K562 (cell line): ENCODE data around the gene FAM24B. TPM values are rescaled to one million over a fixed set of nuclear protein-coding genes. Genes with fewer than 3 reads are reported as not detected.

Source experiments
- CBX3 ChIP-seq, 2 experiments: IDR thresholded peaks; 1 replicate in 1 of 2; 2 replicates in 1 of 2; pipeline ENCODE4 v1.6.1; 2012; ENCODE audit warnings: inconsistent platforms in 2 of 2, low read length in 2 of 2, borderline replicate concordance in 1 of 2, control low read depth in 1 of 2
- E2F3 ChIP-seq: fragments of 250-450 bp; sonication (Bioruptor Pico); IDR thresholded peaks from 2 replicates; pipeline ENCODE4 v1.4.0; 2020; ENCODE audit warnings: mild to moderate bottlenecking
- GTF3C2 ChIP-seq: IDR thresholded peaks from 3 replicates; pipeline ENCODE4 v1.6.1; 2011; ENCODE audit warnings: borderline replicate concordance, mild to moderate bottlenecking, moderate library complexity; ENCODE audit not compliant: insufficient read length; ENCODE audit errors: extremely low read depth
- HSF4 ChIP-seq: fragments of 250-450 bp; sonication (Bioruptor Pico); IDR thresholded peaks from 2 replicates; pipeline ENCODE4 v2.1.2; 2022; ENCODE audit warnings: mild to moderate bottlenecking, moderate library complexity, borderline replicate concordance
- IRF2 ChIP-seq: sonication (generic); formaldehyde crosslinking; IDR thresholded peaks from 2 replicates; pipeline ENCODE4 v1.8.1; 2022; ENCODE audit warnings: mild to moderate bottlenecking, missing genetic modification reagents
- POLR3A ChIP-seq: IDR thresholded peaks from 2 replicates; pipeline ENCODE4 v1.6.1; 2011; ENCODE audit warnings: borderline replicate concordance, mild to moderate bottlenecking, moderate library complexity; ENCODE audit not compliant: insufficient read length, insufficient read depth; ENCODE audit errors: extremely low read depth
- PRDM10 ChIP-seq: fragments of 450-650 bp; IDR thresholded peaks from 2 replicates; pipeline ENCODE4 v1.6.1; 2018; ENCODE audit not compliant: partially characterized antibody
- RAD21 ChIP-seq, 2 experiments: fragments of 250-450 bp in 1 of 2; fragments of 450-650 bp in 1 of 2; sonication (Bioruptor Pico) in 1 of 2; formaldehyde crosslinking in 1 of 2; IDR thresholded peaks in 1 of 2; conservative IDR thresholded peaks in 1 of 2; 2 replicates each; pipeline versions ENCODE4 v1.4.0 to v1.8.0; 2020 to 2022; ENCODE audit warnings: mild to moderate bottlenecking in 2 of 2, moderate library complexity in 1 of 2
- RBFOX2 ChIP-seq: fragments of 200-400 bp; formaldehyde crosslinking; IDR thresholded peaks from 2 replicates; pipeline ENCODE4 v1.6.1; 2017; ENCODE audit warnings: low read depth, mild to moderate bottlenecking, low read length, moderate library complexity
- RNF2 ChIP-seq: sonication (generic); IDR thresholded peaks from 2 replicates; pipeline ENCODE4 v1.6.1; 2016
- SMAD2 ChIP-seq: fragments of 150-350 bp; IDR thresholded peaks from 2 replicates; pipeline ENCODE4 v1.6.1; 2014; ENCODE audit warnings: low read depth, mild to moderate bottlenecking, low read length
- SNAPC5 ChIP-seq: fragments of 250-450 bp; sonication (Bioruptor Pico); IDR thresholded peaks from 2 replicates; pipeline ENCODE4 v1.8.0; 2021; ENCODE audit warnings: moderate library complexity, mild to moderate bottlenecking, inconsistent platforms
- XRCC4 ChIP-seq: IDR thresholded peaks from one replicate; pipeline ENCODE4 v1.6.1; 2011; ENCODE audit not compliant: insufficient read depth, insufficient read length; ENCODE audit errors: extremely low read depth
- ZBTB7A ChIP-seq: IDR thresholded peaks from 2 replicates; pipeline ENCODE4 v1.6.1; 2011; ENCODE audit warnings: low read depth, mild to moderate bottlenecking, low read length, moderate library complexity, borderline replicate concordance; ENCODE audit not compliant: control insufficient read depth
- ZNF232 ChIP-seq: sonication (generic); formaldehyde crosslinking; IDR thresholded peaks from 2 replicates; pipeline ENCODE4 v1.8.0; 2022; ENCODE audit warnings: mild to moderate bottlenecking, missing genetic modification reagents
- ZNF24 ChIP-seq: fragments of 450-650 bp; IDR thresholded peaks from 2 replicates; pipeline ENCODE4 v1.6.1; 2016
- ZNF3 ChIP-seq: fragments of 250-450 bp; sonication (Bioruptor Pico); IDR thresholded peaks from 2 replicates; pipeline ENCODE4 v1.5.0; 2021; ENCODE audit warnings: mild to moderate bottlenecking, moderate library complexity
- polyA plus RNA-seq, 8 experiments: library from polyadenylated mRNA; depleted of rRNA in 4 of 8; stranded (reverse) in 5 of 8; unstranded in 3 of 8; fragments of >200 nt; fragmentation: Nextera tagmentation in 2 of 8; fragmentation: Illumina TruSeq in 1 of 8; extraction: Ambion mirVana in 2 of 8; extraction: Trizol in 1 of 8; gene quantifications; 2 replicates each; pipeline versions ENCODE4 v1.2.1 to v1.2.3, GENCODE V29; 2011 to 2014; ENCODE audit warnings: inconsistent platforms in 1 of 8, missing spikeins in 1 of 8
- total RNA-seq, 7 experiments: library from RNA; depleted of rRNA in 6 of 7; stranded (reverse); fragments of >200 nt in 6 of 7; fragmentation: Illumina TruSeq in 2 of 7; extraction: Trizol in 2 of 7; gene quantifications; 2 replicates each; pipeline versions ENCODE4 v1.2.1 to v1.2.3, GENCODE V29; 2011 to 2021; ENCODE audit warnings: low replicate concordance in 1 of 7
- TF ChIP-seq, protein P1 (sequence below): fragments of 200-800 bp; sonication (Bioruptor generic); IDR thresholded peaks from 2 replicates; pipeline ENCODE4 v1.6.1; 2017; ENCODE audit warnings: missing genetic modification characterization, missing compliant biosample characterization

The FAM24B gene
- total and polyA plus RNA-seq, 9 of the 15 experiments (the other 6 are each of a cell fraction or from before 2014, with no cell fraction given) = 6.0 to 19.6 (median 9.2) TPM

- TF ChIP-seq PRDM10 = peak; percentile 64
- no peak for TF ChIP-seq HSF4 (CRISPR knock-in tag)
- TF ChIP-seq SMAD2 = no peak
- no peak for TF ChIP-seq POLR3A
- TF ChIP-seq ZNF232 (CRISPR knock-in tag) = no peak
- TF ChIP-seq, protein P1, sequence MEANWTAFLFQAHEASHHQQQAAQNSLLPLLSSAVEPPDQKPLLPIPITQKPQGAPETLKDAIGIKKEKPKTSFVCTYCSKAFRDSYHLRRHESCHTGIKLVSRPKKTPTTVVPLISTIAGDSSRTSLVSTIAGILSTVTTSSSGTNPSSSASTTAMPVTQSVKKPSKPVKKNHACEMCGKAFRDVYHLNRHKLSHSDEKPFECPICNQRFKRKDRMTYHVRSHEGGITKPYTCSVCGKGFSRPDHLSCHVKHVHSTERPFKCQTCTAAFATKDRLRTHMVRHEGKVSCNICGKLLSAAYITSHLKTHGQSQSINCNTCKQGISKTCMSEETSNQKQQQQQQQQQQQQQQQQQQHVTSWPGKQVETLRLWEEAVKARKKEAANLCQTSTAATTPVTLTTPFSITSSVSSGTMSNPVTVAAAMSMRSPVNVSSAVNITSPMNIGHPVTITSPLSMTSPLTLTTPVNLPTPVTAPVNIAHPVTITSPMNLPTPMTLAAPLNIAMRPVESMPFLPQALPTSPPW (CRISPR knock-in tag) = no peak
- TF ChIP-seq E2F3 (CRISPR knock-in tag) = no peak
- TF ChIP-seq IRF2 (CRISPR knock-in tag) = no peak
- TF ChIP-seq XRCC4 = no peak
- peak in 1 of 2 experiments; percentile 3; a peak in 1 of 4 replicates for TF ChIP-seq RAD21 (CRISPR knock-in tag; conservative IDR thresholded peaks at IDR 0.05 in 1 of 2, IDR thresholded peaks at IDR 0.05 in 1 of 2)
- TF ChIP-seq RBFOX2 = no peak
- no peak for TF ChIP-seq CBX3 (IDR thresholded peaks at IDR 0.05; ENCODE audit: borderline replicate concordance in 1 of 2, low read length in 2 of 2)
- TF ChIP-seq SNAPC5 = no peak
- TF ChIP-seq ZNF3 (CRISPR knock-in tag) = no peak
- no peak for TF ChIP-seq GTF3C2
- TF ChIP-seq ZBTB7A = no peak
- no peak for TF ChIP-seq RNF2
- no peak for TF ChIP-seq ZNF24
Observed at GRCh38 chr10:122894261-122894944, 15.0 kb upstream of the FAM24B start (continued).
